Left ventricle myocardium inferior (tissue), 1 donor: Measurements from ENCODE around the gene DMRT2. TPM values are rescaled to one million over a fixed set of nuclear protein-coding genes. Genes with fewer than 3 reads are reported as not detected.

ENCODE experiments used
- DNase-seq: peaks from one replicate; pipeline ENCODE4 v3.0.0-alpha.2; 2020
- H3K27ac ChIP-seq: fragments of 200-600 bp; replicated peaks from 2 replicates; pipeline ENCODE4 v1.8.0; 2021
- H3K27me3 ChIP-seq: fragments of 200-600 bp; 2 replicates; pipeline ENCODE4 v1.8.0; 2021; ENCODE audit warnings: low read depth
- H3K36me3 ChIP-seq: fragments of 200-600 bp; 2 replicates; pipeline ENCODE4 v1.8.0; 2021
- H3K4me1 ChIP-seq: fragments of 200-600 bp; 2 replicates; pipeline ENCODE4 v1.8.0; 2021
- H3K4me3 ChIP-seq: fragments of 200-600 bp; 2 replicates; pipeline ENCODE4 v1.8.0; 2021; ENCODE audit warnings: mild to moderate bottlenecking, moderate library complexity
- H3K9me3 ChIP-seq: fragments of 200-600 bp; replicated peaks from 2 replicates; pipeline ENCODE4 v1.8.0; 2021
- CTCF ChIP-seq: fragments of 200-600 bp; IDR thresholded peaks from 2 replicates; pipeline ENCODE4 v1.8.0; 2021; ENCODE audit warnings: antibody characterized with exemption, mild to moderate bottlenecking, borderline replicate concordance
- intact Hi-C: fragments of 100-400 bp; cut with micrococcal nuclease; formaldehyde crosslinking; loops from one replicate; pipeline ENCODE4 v1.11.0; 2022
- total RNA-seq: library from RNA; stranded (reverse); fragmentation: NEBNext Ultra II Directional; extraction: Animal tissue kit (Norgen Biotek cat#: 25700); gene quantifications from one replicate; pipeline ENCODE4 v1.2.1, GENCODE V29; 2021
- donor health status: DM: no; HTN: yes; CAD: no; lungs with severe emphysema.

The DMRT2 gene
- total RNA-seq, 1 donor from 2014 or later = not detected

- Histone ChIP-seq H3K9me3 (peaks cover 15% of the 10 kb centered on the region), H3K4me1 (peaks cover 9% of the 10 kb centered on the region), H3K27me3 (peaks cover 21% of the 10 kb centered on the region), H3K4me3 (no peak overlapping the region), H3K36me3 (no peaks in the 10 kb centered on the region), H3K27ac (no peak overlapping the region)
- intact Hi-C loops = no loop called here
- TF ChIP-seq CTCF = peak; percentile 75
- peak; percentile 38 for DNase-seq
Observed at GRCh38 chr9:1100945-1101344, 50.8 kb downstream of the DMRT2 start.

- Histone ChIP-seq H3K36me3 (no peaks in the 10 kb centered on the region), H3K4me3 (no peak overlapping the region), H3K9me3 (peaks cover 23% of the 10 kb centered on the region), H3K4me1 (peaks cover 9% of the 10 kb centered on the region), H3K27me3 (peaks cover 21% of the 10 kb centered on the region), H3K27ac (no peak overlapping the region)
- no peak for TF ChIP-seq CTCF
- DNase-seq = no peak
- intact Hi-C loops = no loop called here
Observed at GRCh38 chr9:1101846-1102641, 51.9 kb downstream of the DMRT2 start.

- no peak for DNase-seq
- TF ChIP-seq CTCF = no peak
- H3K36me3 ChIP-seq = no peaks in the 10 kb centered on the region
- H3K4me1 ChIP-seq = peaks cover 9% of the 10 kb centered on the region
- H3K9me3 ChIP-seq = peaks cover 29% of the 10 kb centered on the region
- H3K4me3 ChIP-seq = no peak overlapping the region
- H3K27me3 ChIP-seq = peaks cover 21% of the 10 kb centered on the region
- intact Hi-C loops = no loop called here
- H3K27ac ChIP-seq = no peak overlapping the region
Observed at GRCh38 chr9:1102642-1102970, 52.4 kb downstream of the DMRT2 start.

Other genes with a start within 250 kb of the DMRT2 start
- gene DMRT1, start 208.7 kb upstream of the DMRT2 start, total RNA-seq = not detected
- not detected for gene DMRT3, start 73.7 kb upstream of the DMRT2 start, total RNA-seq